ENCODE measurements around the gene PRDM16. TPM values are rescaled to one million over a fixed set of nuclear protein-coding genes. Genes with fewer than 3 reads are reported as not detected.

PRDM16 gene
- polyA plus RNA-seq, 3 donors, result not detected

GRCh38 chr1:3417082-3417739 is 348.2 kb downstream of the PRDM16 start:
- Histone ChIP-seq H4K20me1 (ENCODE audit: insufficient read depth, low read length) (no peaks in the 10 kb centered on the region), H3K27ac (ENCODE audit: low read depth in 1 of 2, low read length in 2 of 2) (no peak overlapping the region), H3K36me3 (replicated peaks in 1 of 2; ENCODE audit: control insufficient read depth in 1 of 2, insufficient read depth in 2 of 2, low read length in 2 of 2) (no peaks in the 10 kb centered on the region), H3K9ac (ENCODE audit: insufficient read depth, low read length, poor library complexity, severe bottlenecking) (no peak overlapping the region), H3K4me1 (ENCODE audit: control insufficient read depth in 1 of 2, insufficient read depth in 2 of 2, low read length in 2 of 2) (no peaks in the 10 kb centered on the region), H3K9me3 (replicated peaks in 1 of 2; ENCODE audit: control insufficient read depth in 1 of 2, insufficient read depth in 1 of 2, low read length in 2 of 2) (peaks cover 8 to 15% of the 10 kb centered on the region in 2 donors), H3K27me3 (ENCODE audit: control insufficient read depth in 2 of 2, insufficient read depth in 2 of 2, low read length in 2 of 2) (no peaks in the 10 kb centered on the region), H3K4me3 (replicated peaks in 1 of 3; ENCODE audit: low read depth in 2 of 3, low read length in 3 of 3) (no peak overlapping the region), H3K4me2 (replicated peaks; ENCODE audit: extremely low read depth, low read length, poor library complexity, severe bottlenecking) (no peak overlapping the region), H3K79me2 (ENCODE audit: insufficient read depth, low read length) (no peaks in the 10 kb centered on the region), H2AFZ (ENCODE audit: insufficient read depth, low read depth, low read length, poor library complexity, severe bottlenecking) (no peak overlapping the region)
- Mint-ChIP-seq H3K27me3 (ENCODE audit: low read depth in 3 of 3) (peaks cover 4 to 9% (median 7%) of the 10 kb centered on the region in 3 donors), H3K36me3 (no peaks in the 10 kb centered on the region), H3K27ac (no peak overlapping the region), H3K9me3 (peaks cover 4 to 15% (median 10%) of the 10 kb centered on the region in 7 donors), H3K4me1 (no peaks in the 10 kb centered on the region), H3K4me3 (no peak overlapping the region)
- TF ChIP-seq, protein P1, sequence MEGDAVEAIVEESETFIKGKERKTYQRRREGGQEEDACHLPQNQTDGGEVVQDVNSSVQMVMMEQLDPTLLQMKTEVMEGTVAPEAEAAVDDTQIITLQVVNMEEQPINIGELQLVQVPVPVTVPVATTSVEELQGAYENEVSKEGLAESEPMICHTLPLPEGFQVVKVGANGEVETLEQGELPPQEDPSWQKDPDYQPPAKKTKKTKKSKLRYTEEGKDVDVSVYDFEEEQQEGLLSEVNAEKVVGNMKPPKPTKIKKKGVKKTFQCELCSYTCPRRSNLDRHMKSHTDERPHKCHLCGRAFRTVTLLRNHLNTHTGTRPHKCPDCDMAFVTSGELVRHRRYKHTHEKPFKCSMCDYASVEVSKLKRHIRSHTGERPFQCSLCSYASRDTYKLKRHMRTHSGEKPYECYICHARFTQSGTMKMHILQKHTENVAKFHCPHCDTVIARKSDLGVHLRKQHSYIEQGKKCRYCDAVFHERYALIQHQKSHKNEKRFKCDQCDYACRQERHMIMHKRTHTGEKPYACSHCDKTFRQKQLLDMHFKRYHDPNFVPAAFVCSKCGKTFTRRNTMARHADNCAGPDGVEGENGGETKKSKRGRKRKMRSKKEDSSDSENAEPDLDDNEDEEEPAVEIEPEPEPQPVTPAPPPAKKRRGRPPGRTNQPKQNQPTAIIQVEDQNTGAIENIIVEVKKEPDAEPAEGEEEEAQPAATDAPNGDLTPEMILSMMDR (IDR thresholded peaks at IDR 0.05), result peak; percentile 27
- DNase-seq, result no peak
- 90% methylated on average over 3 of the region's 6 CpGs for WGBS (ENCODE audit: insufficient coverage)
- intact Hi-C loops (cut with micrococcal nuclease), result no loop called here

- H3K9me3 Mint-ChIP-seq, result peaks cover 4 to 15% (median 10%) of the 10 kb centered on the region in 7 donors
- Histone ChIP-seq H3K4me1 (ENCODE audit: control insufficient read depth in 1 of 2, insufficient read depth in 2 of 2, low read length in 2 of 2) (no peaks in the 10 kb centered on the region), H3K27ac (ENCODE audit: low read depth in 1 of 2, low read length in 2 of 2) (no peak overlapping the region), H3K4me2 (replicated peaks; ENCODE audit: extremely low read depth, low read length, poor library complexity, severe bottlenecking) (no peak overlapping the region), H4K20me1 (ENCODE audit: insufficient read depth, low read length) (no peaks in the 10 kb centered on the region), H3K4me3 (replicated peaks in 1 of 3; ENCODE audit: low read depth in 2 of 3, low read length in 3 of 3) (no peak overlapping the region), H3K9me3 (replicated peaks in 1 of 2; ENCODE audit: control insufficient read depth in 1 of 2, insufficient read depth in 1 of 2, low read length in 2 of 2) (peaks cover 8 to 15% of the 10 kb centered on the region in 2 donors), H3K9ac (ENCODE audit: insufficient read depth, low read length, poor library complexity, severe bottlenecking) (no peak overlapping the region), H2AFZ (ENCODE audit: insufficient read depth, low read depth, low read length, poor library complexity, severe bottlenecking) (no peak overlapping the region), H3K36me3 (replicated peaks in 1 of 2; ENCODE audit: control insufficient read depth in 1 of 2, insufficient read depth in 2 of 2, low read length in 2 of 2) (no peaks in the 10 kb centered on the region), H3K79me2 (ENCODE audit: insufficient read depth, low read length) (no peaks in the 10 kb centered on the region), H3K27me3 (ENCODE audit: control insufficient read depth in 2 of 2, insufficient read depth in 2 of 2, low read length in 2 of 2) (no peaks in the 10 kb centered on the region)
- H3K27ac Mint-ChIP-seq, result no peak overlapping the region
- TF ChIP-seq, protein P1 (IDR thresholded peaks at IDR 0.05), result no peak
- whole genome bisulfite sequencing (ENCODE audit: insufficient coverage), result 92% methylated on average over 9 of the region's 9 CpGs
- DNase-seq, result no peak
- H3K4me1 Mint-ChIP-seq, result no peaks in the 10 kb centered on the region
- intact Hi-C loops (cut with micrococcal nuclease), result no loop called here
- peaks cover 7 to 12% (median 11%) of the 10 kb centered on the region in 3 donors for H3K27me3 Mint-ChIP-seq (ENCODE audit: low read depth in 3 of 3)
- no peak overlapping the region for H3K4me3 Mint-ChIP-seq
- H3K36me3 Mint-ChIP-seq, result no peaks in the 10 kb centered on the region
Measured at GRCh38 chr1:3417934-3418333, 348.9 kb downstream of the PRDM16 start.

Data from CD14-positive monocyte (primary cell).